ENCODE measurements around the gene ADGRE3.
"Not testable (repeated sequence)": the region's sequence is repeated elsewhere in the genome, so short reads cannot be mapped to it uniquely, and the experiment has no call there.

ADGRE3 gene

DNA sequence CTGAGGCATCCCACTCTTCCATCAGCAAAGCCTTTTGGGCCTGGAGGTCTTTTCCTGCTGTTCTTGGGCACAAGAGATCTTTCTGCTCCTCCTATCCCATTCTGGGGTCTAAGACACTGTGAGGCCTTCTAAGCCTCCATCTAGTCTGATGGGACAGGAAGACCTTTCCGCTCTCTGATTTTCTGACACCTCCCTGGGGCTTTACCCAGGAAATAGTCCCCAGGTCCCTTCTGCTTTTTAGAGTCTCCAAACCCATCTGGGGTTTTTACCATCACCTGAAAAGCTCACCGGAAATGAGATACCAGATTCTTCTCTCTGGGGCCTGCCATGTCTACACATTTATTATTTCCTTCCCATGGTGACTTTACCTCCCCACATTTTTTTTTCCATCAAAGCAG lies 70.7 kb downstream of the ADGRE3 start:
- no peak for DNase-seq (ENCODE audit: low read depth in 3 of 3)

DNA sequence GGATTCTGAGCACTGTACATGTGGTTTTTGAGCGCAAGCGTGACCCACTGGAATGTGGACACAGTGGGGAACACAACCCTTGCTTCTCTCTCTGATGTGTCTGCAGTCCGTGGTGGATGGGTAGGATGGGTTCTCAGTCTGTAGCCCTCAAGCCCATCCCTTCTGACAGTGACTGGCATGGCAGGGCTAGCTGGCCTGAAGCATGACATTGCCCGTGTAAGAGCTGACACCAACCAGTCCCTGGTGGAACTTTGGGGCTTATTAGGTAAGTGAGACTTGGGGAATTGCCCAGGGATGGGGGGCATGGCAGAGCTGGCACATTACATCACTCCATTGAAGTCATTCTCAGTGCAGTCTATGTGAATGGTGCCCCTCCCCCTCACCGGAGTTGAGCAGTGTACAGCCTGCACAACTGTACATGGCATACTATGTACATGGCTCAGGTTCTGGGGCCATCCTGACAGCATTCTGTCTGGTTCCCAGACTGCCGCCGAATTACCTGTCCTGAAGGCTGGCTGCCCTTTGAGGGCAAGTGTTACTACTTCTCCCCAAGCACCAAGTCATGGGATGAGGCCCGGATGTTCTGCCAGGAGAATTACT lies 75.0 kb downstream of the ADGRE3 start:
- no peak for DNase-seq (ENCODE audit: low read depth in 3 of 3)

DNA sequence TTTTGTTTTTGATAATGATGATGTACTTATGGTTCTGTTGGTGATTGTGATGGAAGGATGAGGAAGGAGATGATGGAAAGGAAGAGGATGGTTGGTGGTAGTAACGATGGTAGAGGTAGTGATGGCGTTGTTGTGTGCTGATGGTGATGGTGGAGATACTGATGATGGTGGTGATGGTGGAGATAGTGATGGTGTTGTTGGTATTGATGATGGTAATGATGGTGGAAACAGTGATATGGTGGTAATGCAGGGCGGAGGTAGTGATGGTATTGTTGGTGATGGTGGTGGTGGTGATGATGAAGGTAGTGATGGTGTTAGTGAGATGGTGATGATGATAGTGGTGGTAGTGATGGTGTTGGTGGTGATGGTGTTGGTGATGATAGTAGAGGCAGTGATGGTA lies 79.1 kb downstream of the ADGRE3 start:
- DNase-seq (ENCODE audit: low read depth in 3 of 3), result no peak

DNA sequence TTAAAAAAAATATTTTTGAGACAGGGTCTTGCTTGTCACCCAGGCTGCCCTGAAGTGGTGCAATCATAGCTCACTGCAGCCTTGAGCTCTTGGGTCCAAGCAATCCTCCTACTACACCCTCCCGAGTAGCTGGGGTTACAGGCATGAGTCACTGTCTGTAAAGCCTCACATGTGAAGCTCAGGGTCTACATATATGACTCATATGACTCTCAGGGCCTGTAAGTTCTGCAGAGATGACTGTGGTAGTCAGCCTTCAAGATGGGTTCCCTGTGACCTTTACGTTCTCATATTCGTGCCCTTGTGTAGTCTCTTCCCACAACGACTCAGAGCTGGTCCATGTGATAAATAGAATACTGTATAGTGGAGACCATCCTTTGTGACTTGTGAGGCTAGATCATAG lies 85.2 kb downstream of the ADGRE3 start:
- DNase-seq (ENCODE audit: low read depth in 3 of 3), result peak in 1 of 3 experiments; percentile 22

DNA sequence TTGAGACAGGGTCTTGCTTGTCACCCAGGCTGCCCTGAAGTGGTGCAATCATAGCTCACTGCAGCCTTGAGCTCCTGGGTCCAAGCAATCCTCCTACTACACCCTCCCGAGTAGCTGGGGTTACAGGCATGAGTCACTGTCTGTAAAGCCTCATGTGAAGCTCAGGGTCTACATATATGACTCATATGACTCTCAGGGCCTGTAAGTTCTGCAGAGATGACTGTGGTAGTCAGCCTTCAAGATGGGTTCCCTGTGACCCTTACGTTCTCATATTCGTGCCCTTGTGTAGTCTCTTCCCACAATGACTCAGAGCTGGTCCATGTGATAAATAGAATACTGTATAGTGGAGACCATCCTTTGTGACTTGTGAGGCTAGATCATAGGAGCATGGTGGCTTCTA lies 89.5 kb downstream of the ADGRE3 start:
- DNase-seq (ENCODE audit: low read depth in 3 of 3), result peak in 2 of 3 experiments; percentile 32 to 34

DNA sequence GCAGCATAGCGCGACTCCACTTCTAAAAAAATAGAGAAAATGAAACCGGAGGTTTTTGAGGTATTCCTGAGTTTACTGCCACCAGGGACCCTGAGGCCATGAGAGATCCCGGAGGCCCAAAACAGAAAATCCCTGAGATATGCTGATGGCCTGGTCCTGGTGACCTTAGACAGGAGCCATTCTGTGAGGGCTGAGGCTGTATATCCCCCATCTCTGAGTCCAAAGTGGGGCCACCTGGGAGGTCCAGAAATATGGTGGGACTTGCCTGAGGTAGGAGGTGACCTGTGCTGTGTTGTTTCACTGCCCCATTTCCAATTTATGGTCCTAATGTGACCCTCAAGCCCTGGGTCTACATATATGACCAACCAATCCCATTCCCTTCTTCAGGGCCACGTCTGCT lies 90.3 kb downstream of the ADGRE3 start:
- not testable (repeated sequence) for DNase-seq (ENCODE audit: low read depth in 3 of 3)

DNA sequence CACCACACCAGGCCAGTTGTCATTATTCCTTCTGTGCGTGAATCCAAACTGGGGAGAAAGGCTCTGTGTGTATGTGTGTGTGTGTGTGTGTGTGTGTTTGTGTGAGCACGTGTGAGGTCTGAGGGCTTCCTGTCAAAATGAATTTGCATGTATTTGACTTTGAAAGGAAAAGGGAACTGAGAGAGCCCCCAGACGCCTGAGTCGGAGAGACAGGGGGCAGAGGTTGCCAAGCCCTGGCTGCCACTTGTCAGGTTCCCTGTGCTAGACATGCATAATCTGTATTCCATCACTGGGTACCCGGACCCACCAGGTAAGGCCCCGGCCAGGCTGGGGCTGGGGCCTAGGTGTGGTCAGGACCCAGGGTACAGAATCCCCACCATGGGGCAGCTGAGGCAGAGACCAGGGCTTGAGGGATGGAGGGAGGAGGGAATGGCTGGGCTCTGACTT lies 91.7 kb downstream of the ADGRE3 start, which contains the start of gene CLEC17A:
TSS of gene CLEC17A (plus strand) at position 191 of the 447 bp plus-strand sequence. CDS start at position 268, 77 bp downstream.
- no peak for DNase-seq (ENCODE audit: low read depth in 3 of 3)

DNA sequence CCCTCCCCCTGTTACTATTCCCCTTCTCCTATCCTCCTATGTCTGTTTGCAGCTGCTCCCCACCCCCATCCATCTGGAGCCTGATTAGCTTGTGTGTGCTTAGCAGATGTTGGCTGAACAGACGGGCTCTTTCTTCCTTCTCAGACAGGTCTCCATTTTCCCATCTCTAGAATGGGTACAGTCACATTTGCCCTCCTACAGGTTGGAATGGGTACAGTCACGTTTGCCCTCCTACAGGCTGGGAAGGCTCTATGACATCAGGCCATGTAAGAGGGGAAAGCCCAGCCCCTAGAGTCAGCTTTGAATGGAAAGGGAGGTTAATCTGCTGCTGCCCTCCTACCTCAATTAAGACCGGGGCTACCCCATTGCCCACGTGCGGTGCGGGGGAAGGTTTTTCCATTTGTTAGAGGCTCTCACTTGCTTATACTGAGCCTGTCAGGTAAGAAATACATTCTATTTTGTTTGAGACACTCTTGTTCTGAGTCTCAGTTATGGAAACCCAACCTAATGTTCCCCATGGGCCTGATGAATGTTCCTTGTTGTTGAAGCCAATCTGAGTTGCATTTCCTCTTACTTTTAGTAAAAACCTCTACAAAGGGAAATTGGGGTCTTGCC lies 93.9 kb downstream of the ADGRE3 start:
- DNase-seq (ENCODE audit: low read depth in 3 of 3), result peak in 2 of 3 experiments; percentile 54 to 76

DNA sequence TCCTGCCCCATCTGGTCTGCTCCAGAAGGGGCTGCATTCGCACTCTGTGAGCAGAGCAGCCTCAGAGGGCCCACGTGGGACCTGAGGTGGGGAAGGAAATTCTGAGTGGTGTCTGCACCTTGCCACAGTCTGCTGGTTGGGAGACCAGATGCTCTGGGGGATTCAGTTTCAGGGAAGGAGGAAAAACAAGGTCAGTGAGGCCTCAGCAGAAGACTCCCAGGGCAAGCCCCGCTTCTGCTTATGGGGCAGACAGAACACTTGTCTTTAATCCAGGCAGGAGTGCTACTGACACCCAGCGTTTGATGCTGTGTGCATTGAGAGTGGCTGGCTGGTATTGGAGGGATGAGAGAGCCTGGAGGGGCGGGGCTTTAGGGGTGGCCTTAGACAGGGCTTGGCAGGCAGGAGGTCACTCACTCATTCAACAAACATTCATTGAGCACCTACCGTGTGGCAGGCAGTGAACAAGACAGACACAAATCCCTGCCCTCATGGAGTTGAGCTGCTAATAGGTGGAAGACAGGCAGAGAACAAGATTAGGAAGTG lies 96.7 kb downstream of the ADGRE3 start:
- DNase-seq (ENCODE audit: low read depth in 3 of 3), result peak in 1 of 3 experiments; percentile 10

DNA sequence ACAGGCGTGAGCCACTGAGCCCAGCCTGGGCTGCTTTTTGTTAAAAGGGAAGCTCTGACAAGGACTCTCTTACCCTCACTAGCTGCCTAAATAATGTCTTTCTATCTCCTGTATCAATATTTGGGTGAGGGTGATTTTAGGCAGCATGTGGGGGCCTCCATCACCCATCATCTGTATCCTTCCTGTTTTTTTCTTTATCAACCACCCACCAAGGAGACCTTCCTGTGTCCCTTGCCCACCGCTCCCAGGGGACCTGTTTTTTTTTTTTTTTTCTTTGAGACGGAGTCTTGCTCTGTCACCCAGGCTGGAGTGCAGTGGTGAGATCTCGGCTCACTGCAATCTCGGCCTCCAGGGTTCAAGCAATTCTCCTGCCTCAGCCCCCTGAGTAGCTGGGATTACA lies 97.4 kb downstream of the ADGRE3 start:
- DNase-seq (ENCODE audit: low read depth in 3 of 3), result no peak

DNA sequence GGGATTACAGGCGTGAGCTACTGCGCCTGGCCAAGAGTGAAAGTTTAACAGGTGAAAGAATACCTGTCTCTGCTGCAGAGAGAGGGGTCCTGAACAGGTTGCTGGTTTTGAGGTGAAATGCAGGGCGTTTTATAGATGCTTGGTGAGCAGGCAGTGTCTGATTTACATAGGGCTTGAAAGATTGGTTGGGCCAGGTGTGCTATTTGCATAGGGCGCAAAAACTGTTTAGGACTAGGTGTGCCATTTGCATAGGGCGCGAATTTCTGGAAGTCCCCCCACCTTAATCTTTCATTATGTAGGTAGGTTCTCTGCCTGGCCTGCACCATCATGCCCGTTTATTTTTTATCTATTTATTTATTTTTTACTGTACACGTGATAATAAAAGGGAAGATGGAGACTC lies 98.3 kb downstream of the ADGRE3 start:
- no peak for DNase-seq (ENCODE audit: low read depth in 3 of 3)

DNA sequence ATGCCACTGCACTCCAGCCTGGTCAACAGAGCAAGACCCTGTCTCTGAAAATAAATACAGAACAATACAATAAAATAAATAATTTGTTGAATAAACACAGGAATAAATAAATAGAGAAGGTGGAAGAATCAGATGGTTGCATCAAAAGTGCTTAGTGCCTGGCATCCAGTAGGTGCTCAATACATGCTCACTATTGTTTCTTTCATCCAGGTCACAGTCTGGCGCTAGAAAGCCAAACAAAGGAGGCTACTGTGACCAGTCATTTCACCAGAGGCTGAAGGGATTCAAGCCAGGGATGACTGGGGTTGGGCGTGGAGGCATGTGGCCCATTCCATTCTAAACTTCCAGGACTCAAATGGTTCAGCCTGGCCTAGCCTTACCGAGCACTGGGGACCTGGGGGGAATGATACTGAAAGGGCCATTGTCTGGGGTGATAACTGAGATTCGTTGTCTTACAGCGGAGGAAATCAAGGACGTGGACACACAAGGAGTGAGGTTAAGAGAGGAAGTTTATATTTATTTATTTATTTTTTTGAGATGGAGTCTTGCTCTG lies 99.1 kb downstream of the ADGRE3 start:
- no peak for DNase-seq (ENCODE audit: low read depth in 3 of 3)

DNA sequence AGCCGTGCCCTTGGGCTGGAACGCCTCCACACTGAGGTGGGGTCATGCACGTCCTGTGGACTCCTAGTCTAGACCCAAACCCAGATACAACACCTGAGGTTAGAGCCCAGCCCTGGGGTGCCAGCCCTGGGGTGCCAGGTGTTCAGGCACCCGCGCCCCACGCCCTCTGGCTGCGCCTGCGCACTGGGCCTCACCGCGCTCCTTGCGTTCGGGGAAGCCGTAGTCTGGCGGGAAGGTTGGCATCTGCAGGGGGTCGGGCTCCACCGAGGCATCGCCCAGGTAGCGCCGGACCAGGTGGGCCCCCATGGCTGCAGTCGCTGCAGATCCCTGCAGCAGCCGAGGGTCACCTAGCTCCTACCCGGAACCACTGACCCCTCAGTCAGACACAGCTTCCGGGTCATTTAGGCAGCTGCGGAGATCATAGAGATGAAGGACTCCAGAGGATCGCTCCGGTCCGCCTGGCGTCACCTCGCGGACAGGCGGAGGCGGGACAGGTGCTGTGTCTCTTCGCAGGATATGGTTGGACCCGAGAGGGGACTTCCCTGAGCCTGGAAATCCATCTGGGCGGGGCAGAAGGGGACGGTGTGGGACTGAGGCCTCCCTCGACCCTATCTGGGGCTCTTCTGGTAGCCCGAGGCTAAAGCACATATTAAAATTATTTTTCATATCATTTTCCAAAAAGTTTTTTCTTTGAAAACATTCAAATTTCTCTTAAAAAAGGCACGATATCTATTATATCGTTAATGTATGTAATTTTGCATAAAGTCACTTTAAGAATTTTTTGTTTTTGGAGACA lies 102.8 kb downstream of the ADGRE3 start, which contains the start of gene NDUFB7:
TSS of gene NDUFB7 (minus strand) at position 372 of the 796 bp plus-strand sequence. CDS start at position 306, 66 bp downstream.
- DNase-seq (ENCODE audit: low read depth in 3 of 3), result peak; percentile 74 to 90 (median 89)

DNA sequence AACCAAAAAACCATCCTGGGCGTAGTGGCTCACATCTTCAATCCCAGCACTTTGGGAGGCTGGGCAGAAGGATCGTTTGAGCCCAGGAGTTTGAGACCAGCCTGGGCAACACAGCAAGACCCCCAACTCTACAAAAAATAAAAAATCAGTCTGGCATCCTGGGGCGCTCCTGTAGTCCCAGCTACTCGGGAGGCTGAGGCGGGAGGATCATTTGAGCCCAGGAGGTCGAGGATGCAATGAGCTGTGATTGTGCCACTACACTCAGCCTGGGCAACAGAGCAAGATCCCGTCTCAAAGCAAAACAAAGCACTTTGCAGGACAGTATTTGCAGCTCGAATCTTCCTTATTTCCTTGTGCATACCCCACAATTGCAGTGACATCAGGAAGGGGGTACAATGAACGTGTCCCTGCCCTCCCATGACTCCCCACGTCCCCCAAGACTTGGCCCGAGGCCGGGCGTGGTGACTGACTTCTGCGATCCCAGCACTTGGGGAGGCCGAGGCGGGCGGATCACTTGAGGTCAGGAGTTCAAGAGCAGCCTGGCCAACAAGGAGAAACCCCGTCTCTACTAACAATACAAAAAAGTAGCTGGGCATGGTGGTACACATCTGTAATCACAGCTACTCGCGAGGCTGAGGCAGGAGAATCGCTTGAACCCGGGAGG lies 103.6 kb downstream of the ADGRE3 start:
- no peak for DNase-seq (ENCODE audit: low read depth in 3 of 3)

Data from stimulated activated CD4-positive, alpha-beta T cell treated with anti-CD3 and anti-CD28 coated beads, TNF-alpha, amount 100 ng/mL, for 24 hours (primary cell).